Astrocyte (in vitro differentiated cells and primary cell): ENCODE data around the gene ME3.

ENCODE experiments used
- EZH2 ChIP-seq: IDR thresholded peaks from 2 replicates; pipeline ENCODE4 v1.6.1; 2012; ENCODE audit warnings: mild to moderate bottlenecking, low read length, inconsistent platforms; ENCODE audit not compliant: insufficient read depth
- TF ChIP-seq, protein P1 (sequence below): IDR thresholded peaks from 2 replicates; pipeline ENCODE4 v1.5.1; 2011; ENCODE audit warnings: low read depth, mild to moderate bottlenecking, inconsistent platforms, low read length, moderate library complexity; ENCODE audit not compliant: insufficient read depth

DNA sequence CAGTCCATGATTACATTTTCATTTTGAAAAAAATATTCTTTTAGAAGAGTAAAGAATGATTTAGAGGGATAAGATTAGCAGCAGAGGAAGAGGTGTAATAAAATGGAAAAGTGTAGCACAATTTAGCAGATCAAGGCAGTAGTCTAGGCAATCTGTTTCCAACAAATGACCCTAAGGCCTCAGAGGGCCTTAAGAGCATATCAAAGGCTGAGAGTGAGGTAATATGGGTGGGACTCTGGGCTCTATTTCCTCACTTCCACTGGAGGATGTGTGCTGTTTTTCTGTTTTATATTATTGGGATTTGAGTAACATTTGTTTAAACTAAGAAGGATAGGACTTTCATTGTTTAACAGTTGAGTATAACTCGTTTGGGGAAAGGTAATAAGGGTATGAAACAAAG is 269.0 kb downstream of the ME3 start:
- TF ChIP-seq, protein P1, sequence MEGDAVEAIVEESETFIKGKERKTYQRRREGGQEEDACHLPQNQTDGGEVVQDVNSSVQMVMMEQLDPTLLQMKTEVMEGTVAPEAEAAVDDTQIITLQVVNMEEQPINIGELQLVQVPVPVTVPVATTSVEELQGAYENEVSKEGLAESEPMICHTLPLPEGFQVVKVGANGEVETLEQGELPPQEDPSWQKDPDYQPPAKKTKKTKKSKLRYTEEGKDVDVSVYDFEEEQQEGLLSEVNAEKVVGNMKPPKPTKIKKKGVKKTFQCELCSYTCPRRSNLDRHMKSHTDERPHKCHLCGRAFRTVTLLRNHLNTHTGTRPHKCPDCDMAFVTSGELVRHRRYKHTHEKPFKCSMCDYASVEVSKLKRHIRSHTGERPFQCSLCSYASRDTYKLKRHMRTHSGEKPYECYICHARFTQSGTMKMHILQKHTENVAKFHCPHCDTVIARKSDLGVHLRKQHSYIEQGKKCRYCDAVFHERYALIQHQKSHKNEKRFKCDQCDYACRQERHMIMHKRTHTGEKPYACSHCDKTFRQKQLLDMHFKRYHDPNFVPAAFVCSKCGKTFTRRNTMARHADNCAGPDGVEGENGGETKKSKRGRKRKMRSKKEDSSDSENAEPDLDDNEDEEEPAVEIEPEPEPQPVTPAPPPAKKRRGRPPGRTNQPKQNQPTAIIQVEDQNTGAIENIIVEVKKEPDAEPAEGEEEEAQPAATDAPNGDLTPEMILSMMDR, result no peak
- TF ChIP-seq EZH2, result no peak
